ENCODE results near the gene SEPTIN3. TPM values are rescaled to one million over a fixed set of nuclear protein-coding genes. Genes with fewer than 3 reads are reported as not detected.

The SEPTIN3 gene
- total and polyA plus RNA-seq, 9 of the 15 experiments (the other 6 are each of a cell fraction or from before 2014, with no cell fraction given) = 0.06 TPM; not detected in 8

GRCh38 chr22:41949297-41949965 lies 19.8 kb upstream of the SEPTIN3 start (continued):
- TF ChIP-seq, protein P1, sequence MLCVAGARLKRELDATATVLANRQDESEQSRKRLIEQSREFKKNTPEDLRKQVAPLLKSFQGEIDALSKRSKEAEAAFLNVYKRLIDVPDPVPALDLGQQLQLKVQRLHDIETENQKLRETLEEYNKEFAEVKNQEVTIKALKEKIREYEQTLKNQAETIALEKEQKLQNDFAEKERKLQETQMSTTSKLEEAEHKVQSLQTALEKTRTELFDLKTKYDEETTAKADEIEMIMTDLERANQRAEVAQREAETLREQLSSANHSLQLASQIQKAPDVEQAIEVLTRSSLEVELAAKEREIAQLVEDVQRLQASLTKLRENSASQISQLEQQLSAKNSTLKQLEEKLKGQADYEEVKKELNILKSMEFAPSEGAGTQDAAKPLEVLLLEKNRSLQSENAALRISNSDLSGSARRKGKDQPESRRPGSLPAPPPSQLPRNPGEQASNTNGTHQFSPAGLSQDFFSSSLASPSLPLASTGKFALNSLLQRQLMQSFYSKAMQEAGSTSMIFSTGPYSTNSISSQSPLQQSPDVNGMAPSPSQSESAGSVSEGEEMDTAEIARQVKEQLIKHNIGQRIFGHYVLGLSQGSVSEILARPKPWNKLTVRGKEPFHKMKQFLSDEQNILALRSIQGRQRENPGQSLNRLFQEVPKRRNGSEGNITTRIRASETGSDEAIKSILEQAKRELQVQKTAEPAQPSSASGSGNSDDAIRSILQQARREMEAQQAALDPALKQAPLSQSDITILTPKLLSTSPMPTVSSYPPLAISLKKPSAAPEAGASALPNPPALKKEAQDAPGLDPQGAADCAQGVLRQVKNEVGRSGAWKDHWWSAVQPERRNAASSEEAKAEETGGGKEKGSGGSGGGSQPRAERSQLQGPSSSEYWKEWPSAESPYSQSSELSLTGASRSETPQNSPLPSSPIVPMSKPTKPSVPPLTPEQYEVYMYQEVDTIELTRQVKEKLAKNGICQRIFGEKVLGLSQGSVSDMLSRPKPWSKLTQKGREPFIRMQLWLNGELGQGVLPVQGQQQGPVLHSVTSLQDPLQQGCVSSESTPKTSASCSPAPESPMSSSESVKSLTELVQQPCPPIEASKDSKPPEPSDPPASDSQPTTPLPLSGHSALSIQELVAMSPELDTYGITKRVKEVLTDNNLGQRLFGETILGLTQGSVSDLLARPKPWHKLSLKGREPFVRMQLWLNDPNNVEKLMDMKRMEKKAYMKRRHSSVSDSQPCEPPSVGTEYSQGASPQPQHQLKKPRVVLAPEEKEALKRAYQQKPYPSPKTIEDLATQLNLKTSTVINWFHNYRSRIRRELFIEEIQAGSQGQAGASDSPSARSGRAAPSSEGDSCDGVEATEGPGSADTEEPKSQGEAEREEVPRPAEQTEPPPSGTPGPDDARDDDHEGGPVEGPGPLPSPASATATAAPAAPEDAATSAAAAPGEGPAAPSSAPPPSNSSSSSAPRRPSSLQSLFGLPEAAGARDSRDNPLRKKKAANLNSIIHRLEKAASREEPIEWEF (CRISPR knock-in tag; IDR thresholded peaks at IDR 0.05) = no peak
- TF ChIP-seq, protein P2, sequence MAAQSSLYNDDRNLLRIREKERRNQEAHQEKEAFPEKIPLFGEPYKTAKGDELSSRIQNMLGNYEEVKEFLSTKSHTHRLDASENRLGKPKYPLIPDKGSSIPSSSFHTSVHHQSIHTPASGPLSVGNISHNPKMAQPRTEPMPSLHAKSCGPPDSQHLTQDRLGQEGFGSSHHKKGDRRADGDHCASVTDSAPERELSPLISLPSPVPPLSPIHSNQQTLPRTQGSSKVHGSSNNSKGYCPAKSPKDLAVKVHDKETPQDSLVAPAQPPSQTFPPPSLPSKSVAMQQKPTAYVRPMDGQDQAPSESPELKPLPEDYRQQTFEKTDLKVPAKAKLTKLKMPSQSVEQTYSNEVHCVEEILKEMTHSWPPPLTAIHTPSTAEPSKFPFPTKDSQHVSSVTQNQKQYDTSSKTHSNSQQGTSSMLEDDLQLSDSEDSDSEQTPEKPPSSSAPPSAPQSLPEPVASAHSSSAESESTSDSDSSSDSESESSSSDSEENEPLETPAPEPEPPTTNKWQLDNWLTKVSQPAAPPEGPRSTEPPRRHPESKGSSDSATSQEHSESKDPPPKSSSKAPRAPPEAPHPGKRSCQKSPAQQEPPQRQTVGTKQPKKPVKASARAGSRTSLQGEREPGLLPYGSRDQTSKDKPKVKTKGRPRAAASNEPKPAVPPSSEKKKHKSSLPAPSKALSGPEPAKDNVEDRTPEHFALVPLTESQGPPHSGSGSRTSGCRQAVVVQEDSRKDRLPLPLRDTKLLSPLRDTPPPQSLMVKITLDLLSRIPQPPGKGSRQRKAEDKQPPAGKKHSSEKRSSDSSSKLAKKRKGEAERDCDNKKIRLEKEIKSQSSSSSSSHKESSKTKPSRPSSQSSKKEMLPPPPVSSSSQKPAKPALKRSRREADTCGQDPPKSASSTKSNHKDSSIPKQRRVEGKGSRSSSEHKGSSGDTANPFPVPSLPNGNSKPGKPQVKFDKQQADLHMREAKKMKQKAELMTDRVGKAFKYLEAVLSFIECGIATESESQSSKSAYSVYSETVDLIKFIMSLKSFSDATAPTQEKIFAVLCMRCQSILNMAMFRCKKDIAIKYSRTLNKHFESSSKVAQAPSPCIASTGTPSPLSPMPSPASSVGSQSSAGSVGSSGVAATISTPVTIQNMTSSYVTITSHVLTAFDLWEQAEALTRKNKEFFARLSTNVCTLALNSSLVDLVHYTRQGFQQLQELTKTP (IDR thresholded peaks at IDR 0.05; ENCODE audit: low read depth in 1 of 2, partially characterized antibody in 2 of 2) = no peak
- TF ChIP-seq LCOR (CRISPR knock-in tag; IDR thresholded peaks at IDR 0.05) (no peak), TCF7L2 (IDR thresholded peaks at IDR 0.05; ENCODE audit: low read depth, low read length) (no peak), HCFC1 (IDR thresholded peaks at IDR 0.05; ENCODE audit: low read depth, low read length) (no peak)
- TF ChIP-seq, protein P3, sequence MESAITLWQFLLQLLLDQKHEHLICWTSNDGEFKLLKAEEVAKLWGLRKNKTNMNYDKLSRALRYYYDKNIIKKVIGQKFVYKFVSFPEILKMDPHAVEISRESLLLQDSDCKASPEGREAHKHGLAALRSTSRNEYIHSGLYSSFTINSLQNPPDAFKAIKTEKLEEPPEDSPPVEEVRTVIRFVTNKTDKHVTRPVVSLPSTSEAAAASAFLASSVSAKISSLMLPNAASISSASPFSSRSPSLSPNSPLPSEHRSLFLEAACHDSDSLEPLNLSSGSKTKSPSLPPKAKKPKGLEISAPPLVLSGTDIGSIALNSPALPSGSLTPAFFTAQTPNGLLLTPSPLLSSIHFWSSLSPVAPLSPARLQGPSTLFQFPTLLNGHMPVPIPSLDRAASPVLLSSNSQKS (CRISPR knock-in tag; IDR thresholded peaks at IDR 0.05) = no peak
- TF ChIP-seq, protein P4, sequence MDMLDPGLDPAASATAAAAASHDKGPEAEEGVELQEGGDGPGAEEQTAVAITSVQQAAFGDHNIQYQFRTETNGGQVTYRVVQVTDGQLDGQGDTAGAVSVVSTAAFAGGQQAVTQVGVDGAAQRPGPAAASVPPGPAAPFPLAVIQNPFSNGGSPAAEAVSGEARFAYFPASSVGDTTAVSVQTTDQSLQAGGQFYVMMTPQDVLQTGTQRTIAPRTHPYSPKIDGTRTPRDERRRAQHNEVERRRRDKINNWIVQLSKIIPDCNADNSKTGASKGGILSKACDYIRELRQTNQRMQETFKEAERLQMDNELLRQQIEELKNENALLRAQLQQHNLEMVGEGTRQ (CRISPR knock-in tag; IDR thresholded peaks at IDR 0.05) = no peak
- TF ChIP-seq, protein P5, sequence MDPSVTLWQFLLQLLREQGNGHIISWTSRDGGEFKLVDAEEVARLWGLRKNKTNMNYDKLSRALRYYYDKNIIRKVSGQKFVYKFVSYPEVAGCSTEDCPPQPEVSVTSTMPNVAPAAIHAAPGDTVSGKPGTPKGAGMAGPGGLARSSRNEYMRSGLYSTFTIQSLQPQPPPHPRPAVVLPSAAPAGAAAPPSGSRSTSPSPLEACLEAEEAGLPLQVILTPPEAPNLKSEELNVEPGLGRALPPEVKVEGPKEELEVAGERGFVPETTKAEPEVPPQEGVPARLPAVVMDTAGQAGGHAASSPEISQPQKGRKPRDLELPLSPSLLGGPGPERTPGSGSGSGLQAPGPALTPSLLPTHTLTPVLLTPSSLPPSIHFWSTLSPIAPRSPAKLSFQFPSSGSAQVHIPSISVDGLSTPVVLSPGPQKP (CRISPR knock-in tag; IDR thresholded peaks at IDR 0.05) = no peak
